Vagina (tissue), 2 donors: ENCODE data around the gene CXCL1.

Experiments
- POLR2A ChIP-seq, 2 donors: fragments of 450-650 bp; IDR thresholded peaks; one replicate each; pipeline ENCODE4 v1.6.1; 2017; ENCODE audit warnings: antibody characterized with exemption in 2 of 2, mild to moderate bottlenecking in 2 of 2, moderate library complexity in 2 of 2
- TF ChIP-seq, protein P1 (sequence below), 3 experiments: fragments of 450-650 bp in 2 of 3; fragments of 200-600 bp in 1 of 3; sonication (generic) in 1 of 3; IDR thresholded peaks; one replicate each; pipeline ENCODE4 v1.5.1; 2017 to 2019; ENCODE audit warnings: antibody characterized with exemption in 3 of 3, mild to moderate bottlenecking in 2 of 3, moderate library complexity in 2 of 3

DNA sequence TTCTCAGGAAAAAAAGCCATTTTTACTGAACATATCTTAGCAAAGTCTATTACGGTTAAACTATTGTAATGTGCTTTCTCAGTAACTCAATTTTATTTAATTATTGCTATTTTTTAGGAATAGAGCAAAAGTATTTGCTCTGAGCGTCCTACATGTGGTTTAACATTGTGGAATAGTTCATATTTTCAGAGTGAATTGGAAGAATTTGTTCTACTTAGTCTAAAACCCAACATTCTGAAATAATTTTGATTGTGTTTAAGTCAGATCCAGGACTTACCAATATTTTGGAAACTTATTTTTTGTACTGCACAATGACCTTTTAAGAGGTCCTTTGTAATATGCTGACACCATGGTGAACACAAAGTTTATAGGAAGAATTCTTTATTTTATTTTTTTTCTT is 27.2 kb downstream of the CXCL1 start:
- no peak for TF ChIP-seq POLR2A (IDR thresholded peaks at IDR 0.05)
- TF ChIP-seq, protein P1, sequence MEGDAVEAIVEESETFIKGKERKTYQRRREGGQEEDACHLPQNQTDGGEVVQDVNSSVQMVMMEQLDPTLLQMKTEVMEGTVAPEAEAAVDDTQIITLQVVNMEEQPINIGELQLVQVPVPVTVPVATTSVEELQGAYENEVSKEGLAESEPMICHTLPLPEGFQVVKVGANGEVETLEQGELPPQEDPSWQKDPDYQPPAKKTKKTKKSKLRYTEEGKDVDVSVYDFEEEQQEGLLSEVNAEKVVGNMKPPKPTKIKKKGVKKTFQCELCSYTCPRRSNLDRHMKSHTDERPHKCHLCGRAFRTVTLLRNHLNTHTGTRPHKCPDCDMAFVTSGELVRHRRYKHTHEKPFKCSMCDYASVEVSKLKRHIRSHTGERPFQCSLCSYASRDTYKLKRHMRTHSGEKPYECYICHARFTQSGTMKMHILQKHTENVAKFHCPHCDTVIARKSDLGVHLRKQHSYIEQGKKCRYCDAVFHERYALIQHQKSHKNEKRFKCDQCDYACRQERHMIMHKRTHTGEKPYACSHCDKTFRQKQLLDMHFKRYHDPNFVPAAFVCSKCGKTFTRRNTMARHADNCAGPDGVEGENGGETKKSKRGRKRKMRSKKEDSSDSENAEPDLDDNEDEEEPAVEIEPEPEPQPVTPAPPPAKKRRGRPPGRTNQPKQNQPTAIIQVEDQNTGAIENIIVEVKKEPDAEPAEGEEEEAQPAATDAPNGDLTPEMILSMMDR (IDR thresholded peaks at IDR 0.05) = no peak
